ENCODE results near the gene CCDC149. TPM values are rescaled to one million over a fixed set of nuclear protein-coding genes. Genes with fewer than 3 reads are reported as not detected.
A peak's percentile ranks its signal among the peaks of the same experiment; 100 is the strongest.

CCDC149 gene
- total RNA-seq, 1 donor from 2014 or later = 8.0 TPM

DNA sequence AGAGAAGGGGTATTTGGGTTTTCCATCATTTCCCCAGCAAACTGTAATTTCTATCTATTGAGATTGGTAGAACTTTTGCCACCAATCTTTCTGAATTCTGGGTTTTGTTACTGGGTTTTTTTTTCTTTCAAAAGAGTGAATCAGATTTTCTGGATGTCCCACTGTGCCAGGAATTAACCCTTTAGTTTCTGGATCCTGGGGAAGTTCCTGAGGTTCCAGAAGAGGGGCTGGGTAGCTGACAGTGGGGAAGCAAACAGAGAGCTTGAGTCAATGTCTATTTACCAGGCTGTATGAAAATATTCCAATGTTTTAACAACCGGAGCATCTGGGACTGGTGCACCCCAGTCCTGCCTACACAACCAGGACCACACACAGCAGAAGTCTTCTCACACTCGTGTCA lies 143.3 kb downstream of the CCDC149 start:
- Histone ChIP-seq H3K27me3 (ENCODE audit: control insufficient read depth, insufficient read depth, low read length) (no peaks in the 10 kb centered on the region), H3K36me3 (ENCODE audit: control insufficient read depth, insufficient read depth, low read length) (no peaks in the 10 kb centered on the region), H3K4me3 (ENCODE audit: low read depth, low read length) (no peak overlapping the region)
- TF ChIP-seq, protein P1, sequence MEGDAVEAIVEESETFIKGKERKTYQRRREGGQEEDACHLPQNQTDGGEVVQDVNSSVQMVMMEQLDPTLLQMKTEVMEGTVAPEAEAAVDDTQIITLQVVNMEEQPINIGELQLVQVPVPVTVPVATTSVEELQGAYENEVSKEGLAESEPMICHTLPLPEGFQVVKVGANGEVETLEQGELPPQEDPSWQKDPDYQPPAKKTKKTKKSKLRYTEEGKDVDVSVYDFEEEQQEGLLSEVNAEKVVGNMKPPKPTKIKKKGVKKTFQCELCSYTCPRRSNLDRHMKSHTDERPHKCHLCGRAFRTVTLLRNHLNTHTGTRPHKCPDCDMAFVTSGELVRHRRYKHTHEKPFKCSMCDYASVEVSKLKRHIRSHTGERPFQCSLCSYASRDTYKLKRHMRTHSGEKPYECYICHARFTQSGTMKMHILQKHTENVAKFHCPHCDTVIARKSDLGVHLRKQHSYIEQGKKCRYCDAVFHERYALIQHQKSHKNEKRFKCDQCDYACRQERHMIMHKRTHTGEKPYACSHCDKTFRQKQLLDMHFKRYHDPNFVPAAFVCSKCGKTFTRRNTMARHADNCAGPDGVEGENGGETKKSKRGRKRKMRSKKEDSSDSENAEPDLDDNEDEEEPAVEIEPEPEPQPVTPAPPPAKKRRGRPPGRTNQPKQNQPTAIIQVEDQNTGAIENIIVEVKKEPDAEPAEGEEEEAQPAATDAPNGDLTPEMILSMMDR (IDR thresholded peaks at IDR 0.05; ENCODE audit: insufficient read depth, low read length, poor library complexity, severe bottlenecking) = no peak
- DNase-seq (ENCODE audit: low read depth) = no peak

DNA sequence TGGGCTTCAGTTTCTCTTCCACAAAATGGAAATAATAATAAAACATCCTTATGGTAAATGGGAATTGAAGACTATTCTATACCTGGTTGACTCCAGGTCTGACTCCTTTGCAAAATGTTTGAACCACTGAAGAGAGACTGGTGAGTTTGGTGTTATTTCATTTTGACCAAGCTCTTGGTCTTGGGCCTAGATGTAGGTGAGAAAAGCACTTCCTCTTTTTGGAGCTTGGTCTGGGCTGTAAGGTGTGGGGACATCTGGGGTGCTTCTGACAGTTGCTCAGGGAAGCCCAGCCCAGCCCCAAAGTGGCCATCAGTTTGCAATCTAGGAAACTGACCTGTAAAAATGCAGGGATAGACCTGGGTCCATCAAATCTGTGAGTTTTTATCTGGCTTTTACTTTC lies 144.2 kb downstream of the CCDC149 start:
- Histone ChIP-seq H3K4me3 (ENCODE audit: low read depth, low read length) (no peak overlapping the region), H3K36me3 (ENCODE audit: control insufficient read depth, insufficient read depth, low read length) (no peaks in the 10 kb centered on the region), H3K27me3 (ENCODE audit: control insufficient read depth, insufficient read depth, low read length) (no peaks in the 10 kb centered on the region)
- no peak for DNase-seq (ENCODE audit: low read depth)
- TF ChIP-seq, protein P1 (IDR thresholded peaks at IDR 0.05; ENCODE audit: insufficient read depth, low read length, poor library complexity, severe bottlenecking) = no peak

DNA sequence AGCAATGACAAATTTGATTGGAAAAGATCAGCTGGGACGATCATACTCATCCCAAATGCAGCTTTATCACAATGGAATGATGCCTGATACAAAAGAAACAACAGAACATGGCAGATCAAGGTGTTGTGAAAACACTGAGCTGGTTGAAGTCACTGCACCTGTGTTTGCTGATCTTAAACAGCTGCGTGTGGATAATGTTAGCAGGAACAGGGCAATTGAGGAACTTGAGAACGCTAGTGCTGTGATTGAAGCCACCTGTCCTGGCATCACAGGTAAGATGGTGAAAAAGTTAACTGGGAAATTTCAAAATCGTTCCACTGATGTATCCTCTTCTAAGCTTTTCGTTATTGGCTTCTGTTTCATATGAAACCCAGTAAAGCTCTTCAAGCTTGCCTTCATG lies 144.8 kb downstream of the CCDC149 start:
- H3K36me3 ChIP-seq (ENCODE audit: control insufficient read depth, insufficient read depth, low read length) = no peaks in the 10 kb centered on the region
- H3K4me3 ChIP-seq (ENCODE audit: low read depth, low read length) = no peak overlapping the region
- TF ChIP-seq, protein P1 (IDR thresholded peaks at IDR 0.05; ENCODE audit: insufficient read depth, low read length, poor library complexity, severe bottlenecking) = no peak
- DNase-seq (ENCODE audit: low read depth) = no peak
- H3K27me3 ChIP-seq (ENCODE audit: control insufficient read depth, insufficient read depth, low read length) = no peaks in the 10 kb centered on the region

DNA sequence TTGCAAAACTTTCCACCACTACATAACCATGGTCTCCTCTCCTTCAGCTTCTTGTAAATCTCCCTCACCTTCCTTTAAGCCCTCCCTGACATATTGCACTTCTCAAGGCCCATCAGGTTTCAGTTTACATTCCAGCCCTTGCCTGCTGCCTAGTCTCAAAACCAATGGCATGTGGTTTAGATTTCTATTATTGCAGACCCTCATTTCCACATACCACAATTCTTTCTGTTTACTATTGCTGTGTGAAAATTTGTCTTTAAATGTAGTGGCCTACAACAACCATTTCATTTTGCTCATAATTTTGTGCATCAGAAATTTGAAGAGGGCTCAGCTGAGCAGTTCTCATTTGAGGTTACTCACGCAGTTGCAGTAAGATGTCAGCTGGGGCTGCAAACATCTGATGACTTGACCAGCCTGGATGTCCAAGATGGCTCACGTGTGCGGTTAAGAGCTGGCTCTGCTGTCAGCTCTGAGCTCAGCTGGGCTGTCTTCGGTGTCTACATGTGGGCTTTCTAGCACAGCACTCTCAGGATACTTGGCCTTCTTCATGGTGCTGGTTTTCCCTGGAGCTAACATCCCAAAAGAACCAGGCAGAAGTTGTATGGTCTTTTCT lies 147.4 kb downstream of the CCDC149 start:
- no peak for DNase-seq (ENCODE audit: low read depth)
- TF ChIP-seq, protein P1 (IDR thresholded peaks at IDR 0.05; ENCODE audit: insufficient read depth, low read length, poor library complexity, severe bottlenecking) = no peak
- no peaks in the 10 kb centered on the region for H3K27me3 ChIP-seq (ENCODE audit: control insufficient read depth, insufficient read depth, low read length)
- no peaks in the 10 kb centered on the region for H3K36me3 ChIP-seq (ENCODE audit: control insufficient read depth, insufficient read depth, low read length)
- H3K4me3 ChIP-seq (ENCODE audit: low read depth, low read length) = no peak overlapping the region

DNA sequence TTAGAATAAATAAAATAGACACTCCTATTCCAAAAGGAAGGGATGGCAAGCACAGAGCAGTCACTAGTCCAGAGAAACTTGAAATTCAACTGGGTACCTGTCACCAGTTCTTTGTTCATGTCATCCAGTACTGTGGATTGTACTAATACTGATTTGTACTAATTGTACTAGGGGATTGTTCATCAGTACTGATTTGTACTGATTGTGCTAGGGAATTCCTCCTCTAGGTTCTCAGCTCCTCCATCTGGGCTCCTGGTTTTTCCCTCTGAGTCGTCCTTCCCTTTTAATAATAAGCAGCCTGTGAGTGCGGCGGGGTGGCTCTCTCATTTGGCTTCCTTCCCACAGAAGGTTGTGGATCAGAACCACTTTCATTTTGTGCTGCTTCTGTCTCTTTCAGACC lies 148.5 kb downstream of the CCDC149 start:
- Histone ChIP-seq H3K27me3 (ENCODE audit: control insufficient read depth, insufficient read depth, low read length) (no peaks in the 10 kb centered on the region), H3K36me3 (ENCODE audit: control insufficient read depth, insufficient read depth, low read length) (no peaks in the 10 kb centered on the region), H3K4me3 (ENCODE audit: low read depth, low read length) (no peak overlapping the region)
- DNase-seq (ENCODE audit: low read depth) = no peak
- TF ChIP-seq, protein P1 (IDR thresholded peaks at IDR 0.05; ENCODE audit: insufficient read depth, low read length, poor library complexity, severe bottlenecking) = no peak

DNA sequence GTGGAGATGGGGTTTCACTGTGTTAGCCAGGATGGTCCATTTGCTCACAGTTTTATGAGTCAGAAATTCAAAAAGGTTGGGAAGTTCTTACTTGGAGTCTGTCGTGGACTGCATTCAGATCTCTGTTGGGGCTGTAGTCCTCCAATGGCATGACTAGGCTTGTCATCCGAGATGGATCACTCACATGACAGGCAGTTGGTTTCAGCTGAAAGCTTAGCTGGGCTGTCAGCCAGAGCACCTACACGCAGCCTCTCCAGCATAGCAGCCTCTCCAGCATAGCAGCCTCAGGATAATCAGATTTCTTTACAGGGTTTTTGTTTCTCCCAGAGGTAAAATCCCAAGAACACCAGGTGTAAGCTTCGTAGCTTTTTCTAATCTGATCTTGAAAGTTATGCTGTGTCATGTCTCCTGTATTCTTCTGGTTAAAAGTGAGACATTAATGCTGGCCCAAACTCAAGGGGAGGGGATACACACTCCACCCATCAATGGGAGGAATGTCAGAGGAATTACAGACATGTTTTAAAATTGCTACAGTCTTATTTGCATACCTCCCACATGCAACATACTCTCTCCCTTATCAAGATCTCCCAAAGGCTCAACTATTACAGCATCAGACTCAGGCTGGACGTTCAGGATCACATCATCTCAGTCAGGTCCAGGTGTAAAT lies 149.1 kb downstream of the CCDC149 start:
- TF ChIP-seq, protein P1 (IDR thresholded peaks at IDR 0.05; ENCODE audit: insufficient read depth, low read length, poor library complexity, severe bottlenecking) = no peak
- peak; percentile 69 for DNase-seq (ENCODE audit: low read depth)
- H3K4me3 ChIP-seq (ENCODE audit: low read depth, low read length) = no peak overlapping the region
- H3K27me3 ChIP-seq (ENCODE audit: control insufficient read depth, insufficient read depth, low read length) = no peaks in the 10 kb centered on the region
- H3K36me3 ChIP-seq (ENCODE audit: control insufficient read depth, insufficient read depth, low read length) = no peaks in the 10 kb centered on the region

Measured in kidney epithelial cell (primary cell).